Neural progenitor cell (in vitro differentiated cells): ENCODE results near the gene CDK1. TPM values are rescaled to one million over a fixed set of nuclear protein-coding genes. Genes with fewer than 3 reads are reported as not detected.

Experiments used
- DNase-seq: peaks from one replicate; pipeline ENCODE4 v3.0.0-alpha.2; 2016; ENCODE audit warnings: low spot score
- H2AFZ ChIP-seq: fragments of 200-600 bp; sonication (generic); replicated peaks from 2 replicates; pipeline ENCODE4 v1.6.1; 2016; ENCODE audit warnings: antibody characterized with exemption
- H3F3A ChIP-seq: fragments of 200-600 bp; sonication (generic); 2 replicates; pipeline ENCODE4 v1.6.1; 2016; ENCODE audit warnings: antibody characterized with exemption, low read depth
- H3K27ac ChIP-seq: fragments of 200-600 bp; sonication (generic); 2 replicates; pipeline ENCODE4 v1.5.1; 2016; ENCODE audit warnings: mild to moderate bottlenecking
- H3K27me3 ChIP-seq: fragments of 200-600 bp; sonication (generic); 2 replicates; pipeline ENCODE4 v1.6.1; 2016; ENCODE audit warnings: mild to moderate bottlenecking, moderate library complexity
- H3K36me3 ChIP-seq: fragments of 200-600 bp; sonication (generic); 2 replicates; pipeline ENCODE4 v1.5.1; 2016
- H3K4me1 ChIP-seq: fragments of 200-600 bp; sonication (generic); 2 replicates; pipeline ENCODE4 v1.6.1; 2016; ENCODE audit warnings: mixed run types
- H3K4me2 ChIP-seq: fragments of 200-600 bp; sonication (generic); 2 replicates; pipeline ENCODE4 v1.6.1; 2016
- H3K4me3 ChIP-seq: fragments of 200-600 bp; sonication (generic); 2 replicates; pipeline ENCODE4 v1.5.1; 2016
- H3K79me2 ChIP-seq: fragments of 200-600 bp; sonication (generic); 2 replicates; pipeline ENCODE4 v1.6.1; 2016; ENCODE audit warnings: low read depth
- H3K9ac ChIP-seq: fragments of 200-600 bp; sonication (generic); 2 replicates; pipeline ENCODE4 v1.6.1; 2016
- H3K9me3 ChIP-seq: fragments of 200-600 bp; sonication (generic); 2 replicates; pipeline ENCODE4 v1.5.1; 2016; ENCODE audit warnings: low read depth
- H4K20me1 ChIP-seq: fragments of 200-600 bp; sonication (generic); 2 replicates; pipeline ENCODE4 v1.6.1; 2016; ENCODE audit warnings: low read depth
- H3K27ac Mint-ChIP-seq: 3 replicates; pipeline ENCODE4 v1.8.0; 2021; ENCODE audit warnings: mixed read lengths
- H3K27me3 Mint-ChIP-seq: 2 replicates; pipeline ENCODE4 v1.8.0; 2022; ENCODE audit warnings: low read depth, mild to moderate bottlenecking, inconsistent platforms, moderate library complexity, mixed read lengths; ENCODE audit not compliant: insufficient read depth
- H3K36me3 Mint-ChIP-seq: 3 replicates; pipeline ENCODE4 v1.8.0; 2021; ENCODE audit warnings: mixed read lengths
- H3K4me1 Mint-ChIP-seq: 3 replicates; pipeline ENCODE4 v1.8.0; 2021; ENCODE audit warnings: mixed read lengths
- H3K4me3 Mint-ChIP-seq: 3 replicates; pipeline ENCODE4 v1.8.0; 2021; ENCODE audit warnings: mild to moderate bottlenecking, moderate library complexity, mixed read lengths
- H3K9me3 Mint-ChIP-seq: 3 replicates; pipeline ENCODE4 v1.8.0; 2020; ENCODE audit warnings: mixed read lengths
- EZH2 ChIP-seq: fragments of 200-600 bp; sonication (generic); IDR thresholded peaks from 2 replicates; pipeline ENCODE4 v1.6.1; 2017; ENCODE audit warnings: antibody characterized with exemption, mild to moderate bottlenecking, moderate library complexity
- EZH2phosphoT487 ChIP-seq: fragments of 200-600 bp; sonication (generic); IDR thresholded peaks from 2 replicates; pipeline ENCODE4 v1.6.1; 2017; ENCODE audit warnings: antibody characterized with exemption
- total RNA-seq: library from RNA; depleted of rRNA; stranded (reverse); fragments of >200 nt; gene quantifications from 2 replicates; pipeline ENCODE4 v1.2.3, GENCODE V29; 2015; ENCODE audit warnings: low replicate concordance
- TF ChIP-seq, protein P1 (sequence below): fragments of 200-600 bp; sonication (generic); IDR thresholded peaks from 2 replicates; pipeline ENCODE4 v1.5.1; 2017; ENCODE audit warnings: antibody characterized with exemption, mild to moderate bottlenecking

Gene CDK1
- total RNA-seq, 1 donor from 2014 or later = 421 TPM

GRCh38 chr10:60788544-60788943, 10.3 kb downstream of the CDK1 start:
- H3K4me3 ChIP-seq = no peak overlapping the region
- TF ChIP-seq, protein P1, sequence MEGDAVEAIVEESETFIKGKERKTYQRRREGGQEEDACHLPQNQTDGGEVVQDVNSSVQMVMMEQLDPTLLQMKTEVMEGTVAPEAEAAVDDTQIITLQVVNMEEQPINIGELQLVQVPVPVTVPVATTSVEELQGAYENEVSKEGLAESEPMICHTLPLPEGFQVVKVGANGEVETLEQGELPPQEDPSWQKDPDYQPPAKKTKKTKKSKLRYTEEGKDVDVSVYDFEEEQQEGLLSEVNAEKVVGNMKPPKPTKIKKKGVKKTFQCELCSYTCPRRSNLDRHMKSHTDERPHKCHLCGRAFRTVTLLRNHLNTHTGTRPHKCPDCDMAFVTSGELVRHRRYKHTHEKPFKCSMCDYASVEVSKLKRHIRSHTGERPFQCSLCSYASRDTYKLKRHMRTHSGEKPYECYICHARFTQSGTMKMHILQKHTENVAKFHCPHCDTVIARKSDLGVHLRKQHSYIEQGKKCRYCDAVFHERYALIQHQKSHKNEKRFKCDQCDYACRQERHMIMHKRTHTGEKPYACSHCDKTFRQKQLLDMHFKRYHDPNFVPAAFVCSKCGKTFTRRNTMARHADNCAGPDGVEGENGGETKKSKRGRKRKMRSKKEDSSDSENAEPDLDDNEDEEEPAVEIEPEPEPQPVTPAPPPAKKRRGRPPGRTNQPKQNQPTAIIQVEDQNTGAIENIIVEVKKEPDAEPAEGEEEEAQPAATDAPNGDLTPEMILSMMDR = no peak
- TF ChIP-seq EZH2 = no peak
- TF ChIP-seq EZH2phosphoT487 = no peak
- H3K79me2 ChIP-seq = peaks cover 100% of the 10 kb centered on the region
- no peaks in the 10 kb centered on the region for H3K4me1 Mint-ChIP-seq
- DNase-seq = no peak
- H3K9me3 ChIP-seq = no peaks in the 10 kb centered on the region
- H3K27ac ChIP-seq = no peak overlapping the region
- no peak overlapping the region for H3K4me2 ChIP-seq
- peaks cover 94% of the 10 kb centered on the region for H4K20me1 ChIP-seq
- H3K27ac Mint-ChIP-seq = no peak overlapping the region
- no peaks in the 10 kb centered on the region for H3K9me3 Mint-ChIP-seq
- H2AFZ ChIP-seq = no peak overlapping the region
- peaks cover 65% of the 10 kb centered on the region for H3K36me3 ChIP-seq
- no peaks in the 10 kb centered on the region for H3K27me3 Mint-ChIP-seq
- H3K36me3 Mint-ChIP-seq = peaks cover 66% of the 10 kb centered on the region
- H3F3A ChIP-seq = peaks cover 3% of the 10 kb centered on the region
- peaks cover 4% of the 10 kb centered on the region for H3K4me1 ChIP-seq
- no peak overlapping the region for H3K9ac ChIP-seq
- no peaks in the 10 kb centered on the region for H3K27me3 ChIP-seq
- H3K4me3 Mint-ChIP-seq = no peak overlapping the region

DNA sequence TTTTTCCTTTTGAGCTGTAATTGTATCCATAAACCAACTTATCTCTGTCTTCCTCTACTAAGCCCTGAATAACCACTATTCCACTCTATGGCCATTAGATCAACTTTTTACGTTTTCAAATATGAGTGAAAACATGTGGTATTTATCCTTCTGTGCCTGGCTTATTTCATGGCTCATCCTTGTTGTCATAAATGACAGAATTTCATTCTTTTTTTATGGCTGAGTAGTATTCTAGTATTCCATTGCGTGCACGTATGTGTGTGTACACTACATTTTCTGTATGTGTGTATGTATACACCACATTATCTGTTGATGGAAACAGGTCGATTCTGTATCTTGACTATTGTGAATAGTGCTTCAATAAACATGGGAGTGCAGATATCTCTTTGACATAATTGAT, 11.1 kb downstream of the CDK1 start:
- peaks cover 98% of the 10 kb centered on the region for H3K79me2 ChIP-seq
- H3K27ac ChIP-seq = no peak overlapping the region
- no peaks in the 10 kb centered on the region for H3K9me3 ChIP-seq
- H3K27ac Mint-ChIP-seq = no peak overlapping the region
- no peaks in the 10 kb centered on the region for H3K27me3 Mint-ChIP-seq
- no peak for DNase-seq
- no peaks in the 10 kb centered on the region for H3K4me1 Mint-ChIP-seq
- H3K36me3 Mint-ChIP-seq = peaks cover 59% of the 10 kb centered on the region
- no peaks in the 10 kb centered on the region for H3K27me3 ChIP-seq
- peaks cover 4% of the 10 kb centered on the region for H3K4me1 ChIP-seq
- TF ChIP-seq EZH2 (no peak), EZH2phosphoT487 (no peak)
- TF ChIP-seq, protein P1 = no peak
- H3F3A ChIP-seq = peaks cover 3% of the 10 kb centered on the region
- H2AFZ ChIP-seq = no peak overlapping the region
- H3K36me3 ChIP-seq = peaks cover 73% of the 10 kb centered on the region
- H4K20me1 ChIP-seq = peaks cover 86% of the 10 kb centered on the region
- H3K4me2 ChIP-seq = no peak overlapping the region
- no peaks in the 10 kb centered on the region for H3K9me3 Mint-ChIP-seq
- no peak overlapping the region for H3K4me3 Mint-ChIP-seq
- no peak overlapping the region for H3K9ac ChIP-seq
- no peak overlapping the region for H3K4me3 ChIP-seq

DNA sequence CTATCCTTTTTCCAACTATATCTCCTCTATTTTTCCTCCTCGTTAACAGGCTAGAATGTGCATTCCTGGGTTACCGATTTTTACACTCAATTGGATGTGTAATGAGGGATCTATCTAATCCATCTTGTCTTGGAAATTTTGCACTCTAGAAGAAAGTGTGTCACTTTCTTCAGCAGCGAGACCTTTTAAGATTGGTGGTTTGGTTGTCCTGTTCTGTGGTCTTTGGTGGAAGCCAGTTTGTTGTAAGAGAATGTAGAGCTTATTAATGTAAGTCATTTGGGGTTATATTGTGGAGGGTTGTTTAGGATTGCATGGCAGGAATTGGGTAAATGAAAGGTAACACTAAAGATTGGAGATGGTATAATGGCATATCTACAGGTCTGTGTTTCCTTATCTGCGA, 16.7 kb downstream of the CDK1 start:
- no peak overlapping the region for H2AFZ ChIP-seq
- H3K36me3 ChIP-seq = peaks cover 39% of the 10 kb centered on the region
- no peaks in the 10 kb centered on the region for H3K4me1 ChIP-seq
- no peak overlapping the region for H3K9ac ChIP-seq
- no peak for DNase-seq
- Mint-ChIP-seq H3K27me3 (no peaks in the 10 kb centered on the region), H3K4me1 (no peaks in the 10 kb centered on the region), H3K4me3 (no peak overlapping the region), H3K9me3 (no peaks in the 10 kb centered on the region), H3K36me3 (peaks cover 34% of the 10 kb centered on the region), H3K27ac (no peak overlapping the region)
- no peak overlapping the region for H3K4me3 ChIP-seq
- H3K27ac ChIP-seq = no peak overlapping the region
- H3K9me3 ChIP-seq = no peaks in the 10 kb centered on the region
- H4K20me1 ChIP-seq = peaks cover 38% of the 10 kb centered on the region
- no peaks in the 10 kb centered on the region for H3K27me3 ChIP-seq
- peaks cover 50% of the 10 kb centered on the region for H3K79me2 ChIP-seq
- TF ChIP-seq EZH2phosphoT487 (no peak), EZH2 (no peak)
- TF ChIP-seq, protein P1 = no peak
- no peak overlapping the region for H3K4me2 ChIP-seq
- peaks cover 23% of the 10 kb centered on the region for H3F3A ChIP-seq
